Sigmoid colon (tissue), 7 donors: ENCODE measurements around the gene TRIP10. TPM values are rescaled to one million over a fixed set of nuclear protein-coding genes. Genes with fewer than 3 reads are reported as not detected.

Experiments used
- DNase-seq: peaks from one replicate; pipeline ENCODE4 v3.0.0-alpha.2; 2019
- H3K27ac ChIP-seq, 4 donors: fragments of 200-600 bp; sonication (generic); one replicate each; pipeline ENCODE4 v1.5.1; 2016 to 2019; ENCODE audit warnings: mild to moderate bottlenecking in 1 of 4
- H3K27me3 ChIP-seq, 3 donors: fragments of 200-600 bp; sonication (generic); one replicate each; pipeline ENCODE4 v1.5.1; 2019; ENCODE audit warnings: mild to moderate bottlenecking in 1 of 3
- H3K36me3 ChIP-seq, 4 donors: fragments of 200-600 bp; sonication (generic); one replicate each; pipeline ENCODE4 v1.5.1; 2016 to 2019
- H3K4me1 ChIP-seq, 4 donors: fragments of 200-600 bp; sonication (generic); one replicate each; pipeline ENCODE4 v1.5.1; 2017 to 2019
- H3K4me3 ChIP-seq, 4 donors: fragments of 200-600 bp; sonication (generic); one replicate each; pipeline ENCODE4 v1.5.1; 2017 to 2019; ENCODE audit warnings: mild to moderate bottlenecking in 2 of 4, moderate library complexity in 1 of 4
- H3K9me3 ChIP-seq, 4 donors: fragments of 200-600 bp in 3 of 4; sonication (generic) in 3 of 4; one replicate each; pipeline versions ENCODE4 v1.5.1 to v1.6.1; 2013 to 2019
- EP300 ChIP-seq, 4 donors: sonication (generic); formaldehyde crosslinking; IDR thresholded peaks; one replicate each; pipeline ENCODE4 v1.6.1; 2017; ENCODE audit warnings: antibody characterized with exemption in 4 of 4
- POLR2A ChIP-seq, 2 donors: fragments of 450-650 bp; IDR thresholded peaks; one replicate each; pipeline ENCODE4 v1.6.1; 2016; ENCODE audit warnings: antibody characterized with exemption in 2 of 2, mild to moderate bottlenecking in 2 of 2, moderate library complexity in 2 of 2
- POLR2AphosphoS5 ChIP-seq, 4 donors: sonication (generic); formaldehyde crosslinking; IDR thresholded peaks; one replicate each; pipeline ENCODE4 v1.6.1; 2017; ENCODE audit warnings: antibody characterized with exemption in 4 of 4
- WGBS, 2 donors: extraction: QIAGEN DNeasy Blood & Tissue Kit; methylation state at CpG; one replicate each; pipeline ENCODE4 v1.1.7; 2013; 5-methylcytosine and 5-hydroxymethylcytosine counted together
- intact Hi-C: fragments of 100-400 bp; cut with DNase I; formaldehyde crosslinking; loops from one replicate; pipeline ENCODE4 v1.15.1; 2023
- polyA plus RNA-seq, 3 donors: library from polyadenylated mRNA; stranded (reverse); fragments of 200-250 nt; gene quantifications; one replicate each; pipeline ENCODE4 v1.2.3, GENCODE V29; 2013
- total RNA-seq, 4 donors: library from RNA; depleted of rRNA; stranded (reverse); fragments of >200 nt; gene quantifications; one replicate each; pipeline ENCODE4 v1.1.0, GENCODE V29; 2016
- TF ChIP-seq, protein P1 (sequence below), 4 experiments: fragments of 450-650 bp in 3 of 4; fragments of 200-600 bp in 1 of 4; IDR thresholded peaks; one replicate each; pipeline ENCODE4 v1.5.1; 2016 to 2019; ENCODE audit warnings: antibody characterized with exemption in 4 of 4, mild to moderate bottlenecking in 3 of 4, moderate library complexity in 2 of 4
- donor health status: healthy with polysubstance abuse.
- donor health status: Bipolar disorder and iron deficiency.
- donor health status: healthy.

The TRIP10 gene
- total and polyA plus RNA-seq, 7 donors: 49.5 to 117 (median 76.7) TPM

DNA sequence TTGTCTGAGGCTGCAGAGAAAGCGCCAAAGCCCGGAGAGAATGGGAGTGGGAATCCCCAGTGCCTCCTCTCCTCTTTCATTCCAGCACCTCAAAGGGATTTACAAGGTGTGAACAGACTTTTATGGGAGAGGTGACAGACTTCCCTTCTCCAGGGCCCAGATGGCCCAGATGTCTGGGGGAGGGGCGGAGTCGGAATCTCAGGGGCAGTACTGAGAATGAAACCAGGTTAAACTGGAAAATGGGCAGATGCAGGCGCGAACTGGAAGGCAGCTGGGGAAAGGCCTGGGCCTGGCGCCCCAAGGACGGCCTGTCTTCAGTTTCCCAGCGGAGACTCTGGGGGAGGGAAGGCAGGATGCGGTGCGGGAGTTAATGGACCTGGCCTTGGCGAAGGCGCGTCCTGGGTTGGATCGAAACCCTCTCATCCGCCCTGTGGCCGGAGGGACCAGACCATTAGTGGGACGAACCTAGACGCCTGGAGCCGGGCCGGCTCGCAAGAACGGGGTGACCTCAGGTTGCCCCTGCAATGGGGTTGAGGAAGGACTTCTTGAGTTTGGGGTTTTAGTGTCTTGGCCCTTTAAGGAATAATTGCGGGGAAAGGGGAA, 592 bp upstream of the TRIP10 start:
- intact Hi-C loops: loop anchor here (2.0 to 10.0 kb wide), 6 partner anchors 107 to 1186 kb away; partner anchors contain the start of genes CTXN1, PNPLA6, SNAPC2 and TNFSF9
- Histone ChIP-seq H3K27ac (peak overlapping the region; percentile 88 to 97 (median 94)), H3K27me3 (no peaks in the 10 kb centered on the region), H3K9me3 (no peaks in the 10 kb centered on the region), H3K4me1 (peaks cover 0 to 76% (median 54%) of the 10 kb centered on the region in 4 donors), H3K36me3 (peaks cover 4 to 20% (median 6%) of the 10 kb centered on the region in 4 donors), H3K4me3 (peak overlapping the region; percentile 12 to 91 (median 86))
- TF ChIP-seq, protein P1, sequence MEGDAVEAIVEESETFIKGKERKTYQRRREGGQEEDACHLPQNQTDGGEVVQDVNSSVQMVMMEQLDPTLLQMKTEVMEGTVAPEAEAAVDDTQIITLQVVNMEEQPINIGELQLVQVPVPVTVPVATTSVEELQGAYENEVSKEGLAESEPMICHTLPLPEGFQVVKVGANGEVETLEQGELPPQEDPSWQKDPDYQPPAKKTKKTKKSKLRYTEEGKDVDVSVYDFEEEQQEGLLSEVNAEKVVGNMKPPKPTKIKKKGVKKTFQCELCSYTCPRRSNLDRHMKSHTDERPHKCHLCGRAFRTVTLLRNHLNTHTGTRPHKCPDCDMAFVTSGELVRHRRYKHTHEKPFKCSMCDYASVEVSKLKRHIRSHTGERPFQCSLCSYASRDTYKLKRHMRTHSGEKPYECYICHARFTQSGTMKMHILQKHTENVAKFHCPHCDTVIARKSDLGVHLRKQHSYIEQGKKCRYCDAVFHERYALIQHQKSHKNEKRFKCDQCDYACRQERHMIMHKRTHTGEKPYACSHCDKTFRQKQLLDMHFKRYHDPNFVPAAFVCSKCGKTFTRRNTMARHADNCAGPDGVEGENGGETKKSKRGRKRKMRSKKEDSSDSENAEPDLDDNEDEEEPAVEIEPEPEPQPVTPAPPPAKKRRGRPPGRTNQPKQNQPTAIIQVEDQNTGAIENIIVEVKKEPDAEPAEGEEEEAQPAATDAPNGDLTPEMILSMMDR (IDR thresholded peaks at IDR 0.05): peak in 1 of 4 experiments; percentile 8
- no peak for TF ChIP-seq EP300 (IDR thresholded peaks at IDR 0.05)
- TF ChIP-seq POLR2A (IDR thresholded peaks at IDR 0.05): no peak
- TF ChIP-seq POLR2AphosphoS5 (IDR thresholded peaks at IDR 0.05): no peak
- DNase-seq: peak; percentile 81
- 7 to 13% methylated on average over 24 of the region's 24 CpGs for WGBS, 2 donors

GRCh38 chr19:6739883-6740588, 556 bp downstream of the TRIP10 start:
- intact Hi-C loops: loop anchor here (2.0 to 10.0 kb wide), 6 partner anchors 108 to 1185 kb away; partner anchors contain the start of genes CTXN1, PNPLA6, SNAPC2 and TNFSF9
- 1% methylated on average over 34 of the region's 34 CpGs for WGBS, 2 donors
- no peak for DNase-seq

DNA sequence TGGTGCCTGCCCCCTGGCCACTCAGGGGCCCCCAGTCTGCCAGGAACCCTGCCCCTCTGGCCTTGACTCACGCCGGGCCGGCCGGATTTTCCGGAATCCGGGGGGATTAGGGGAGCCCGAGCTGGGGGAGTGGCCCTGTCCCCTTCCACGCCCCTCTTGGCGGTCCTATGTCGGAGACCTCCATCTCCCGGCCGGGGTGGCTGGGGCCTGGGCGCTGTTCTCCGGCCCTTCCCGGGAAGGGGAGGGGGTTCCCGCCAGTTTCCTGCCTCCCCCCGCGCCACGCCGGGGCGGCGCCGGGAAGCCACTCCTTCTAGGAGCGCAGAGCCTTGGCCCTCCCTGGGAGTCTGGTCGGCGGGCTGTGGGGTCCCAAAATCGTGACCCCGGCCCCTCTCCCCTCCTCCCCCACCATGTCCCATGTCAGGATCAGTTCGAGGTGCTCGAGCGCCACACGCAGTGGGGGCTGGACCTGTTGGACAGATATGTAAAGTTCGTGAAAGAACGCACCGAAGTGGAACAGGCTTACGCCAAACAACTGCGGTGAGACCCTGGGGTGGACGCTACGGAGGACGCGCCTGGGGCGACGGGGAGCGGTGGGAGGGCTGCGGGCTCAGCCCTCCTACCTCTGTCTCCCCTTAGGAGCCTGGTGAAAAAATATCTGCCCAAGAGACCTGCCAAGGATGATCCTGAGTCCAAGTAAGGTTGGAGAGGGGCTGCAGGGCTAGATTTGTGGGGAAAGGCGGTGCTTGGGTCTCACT, 1.3 kb downstream of the TRIP10 start:
- peak; percentile 86 for DNase-seq
- H3K9me3 ChIP-seq: no peaks in the 10 kb centered on the region
- 1% methylated on average over 46 of the region's 46 CpGs for WGBS, 2 donors
- intact Hi-C loops: no loop called here
- peaks cover 0 to 86% (median 65%) of the 10 kb centered on the region in 4 donors for H3K4me1 ChIP-seq
- TF ChIP-seq, protein P1 (IDR thresholded peaks at IDR 0.05): no peak
- TF ChIP-seq POLR2AphosphoS5 (IDR thresholded peaks at IDR 0.05) (peak in 3 of 4 donors; percentile 47 to 64 (median 54)), POLR2A (IDR thresholded peaks at IDR 0.05) (peak; percentile 44 to 50)
- peaks cover 4 to 23% (median 4%) of the 10 kb centered on the region in 4 donors for H3K36me3 ChIP-seq
- H3K27me3 ChIP-seq: no peaks in the 10 kb centered on the region
- H3K4me3 ChIP-seq: peak overlapping the region; percentile 80 to 91 (median 90)
- peak overlapping the region; percentile 88 to 97 (median 94) for H3K27ac ChIP-seq

More at GRCh38 chr19:6739883-6740588, 556 bp downstream of the TRIP10 start:
- Histone ChIP-seq H3K4me1 (peaks cover 0 to 86% (median 64%) of the 10 kb centered on the region in 4 donors), H3K4me3 (peak overlapping the region; percentile 80 to 91 (median 90)), H3K27me3 (no peaks in the 10 kb centered on the region), H3K9me3 (no peaks in the 10 kb centered on the region), H3K27ac (peak overlapping the region; percentile 88 to 97 (median 94)), H3K36me3 (peaks cover 4 to 17% (median 5%) of the 10 kb centered on the region in 4 donors)
- no peak for TF ChIP-seq POLR2A (IDR thresholded peaks at IDR 0.05)
- no peak for TF ChIP-seq POLR2AphosphoS5 (IDR thresholded peaks at IDR 0.05)
- no peak for TF ChIP-seq EP300 (IDR thresholded peaks at IDR 0.05)
- TF ChIP-seq, protein P1 (IDR thresholded peaks at IDR 0.05): no peak

GRCh38 chr19:6743066-6743465, 3.6 kb downstream of the TRIP10 start:
- WGBS, 2 donors: 89 to 93% methylated on average over 7 of the region's 7 CpGs
- intact Hi-C loops: no loop called here
- Histone ChIP-seq H3K4me3 (peak overlapping the region in 1 of 4 donors; percentile 16), H3K27ac (peak overlapping the region; percentile 87 to 97 (median 88)), H3K4me1 (peaks cover 0 to 71% (median 55%) of the 10 kb centered on the region in 4 donors), H3K9me3 (no peaks in the 10 kb centered on the region), H3K36me3 (peaks cover 16 to 46% (median 25%) of the 10 kb centered on the region in 4 donors), H3K27me3 (no peaks in the 10 kb centered on the region)
- no peak for TF ChIP-seq POLR2AphosphoS5 (IDR thresholded peaks at IDR 0.05)
- TF ChIP-seq, protein P1 (IDR thresholded peaks at IDR 0.05): no peak
- TF ChIP-seq EP300 (IDR thresholded peaks at IDR 0.05): no peak
- TF ChIP-seq POLR2A (IDR thresholded peaks at IDR 0.05): no peak
- no peak for DNase-seq
